ENCODE measurements around the gene LEKR1.

Gene LEKR1

DNA sequence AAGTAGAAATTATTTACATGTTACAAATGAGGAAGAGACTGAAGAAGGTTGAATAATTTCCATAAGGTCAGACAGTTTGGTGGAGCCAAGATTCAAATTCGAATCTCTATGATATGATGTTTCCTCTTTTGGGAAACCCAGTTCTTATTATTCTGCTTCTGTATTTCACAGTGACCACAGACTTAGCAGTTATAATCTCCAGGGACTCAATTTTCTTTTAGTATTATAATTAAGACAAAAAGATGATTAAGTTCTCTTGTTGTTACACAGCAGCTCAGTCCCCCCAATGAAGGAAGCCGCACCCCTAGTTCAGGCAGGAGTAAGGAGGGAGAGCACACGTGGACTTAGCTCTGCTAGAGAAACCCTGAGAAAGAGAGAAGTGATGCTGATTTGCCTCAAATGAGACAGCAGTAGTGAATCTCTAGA lies 203.2 kb downstream of the LEKR1 start:
- Mint-ChIP-seq H3K27ac (no peak overlapping the region), H3K4me1 (ENCODE audit: low read depth) (peaks cover 7% of the 10 kb centered on the region), H3K36me3 (ENCODE audit: low read depth) (no peaks in the 10 kb centered on the region), H3K9me3 (no peaks in the 10 kb centered on the region), H3K4me3 (no peak overlapping the region), H3K27me3 (ENCODE audit: low read depth) (peaks cover 17% of the 10 kb centered on the region)
- no peak for DNase-seq (ENCODE audit: low spot score)

GRCh38 chr3:157030712-157031111 lies 204.6 kb downstream of the LEKR1 start:
- no peaks in the 10 kb centered on the region for H3K9me3 Mint-ChIP-seq
- no peak overlapping the region for H3K27ac Mint-ChIP-seq
- H3K27me3 Mint-ChIP-seq (ENCODE audit: low read depth), result peaks cover 20% of the 10 kb centered on the region
- DNase-seq (ENCODE audit: low spot score), result no peak
- no peaks in the 10 kb centered on the region for H3K36me3 Mint-ChIP-seq (ENCODE audit: low read depth)
- H3K4me3 Mint-ChIP-seq, result no peak overlapping the region
- H3K4me1 Mint-ChIP-seq (ENCODE audit: low read depth), result peaks cover 7% of the 10 kb centered on the region

GRCh38 chr3:157033001-157033400 lies 206.8 kb downstream of the LEKR1 start:
- no peaks in the 10 kb centered on the region for H3K36me3 Mint-ChIP-seq (ENCODE audit: low read depth)
- H3K4me1 Mint-ChIP-seq (ENCODE audit: low read depth), result peaks cover 6% of the 10 kb centered on the region
- no peaks in the 10 kb centered on the region for H3K9me3 Mint-ChIP-seq
- no peak for DNase-seq (ENCODE audit: low spot score)
- peaks cover 37% of the 10 kb centered on the region for H3K27me3 Mint-ChIP-seq (ENCODE audit: low read depth)
- no peak overlapping the region for H3K4me3 Mint-ChIP-seq
- H3K27ac Mint-ChIP-seq, result no peak overlapping the region

GRCh38 chr3:157040456-157040855 lies 214.3 kb downstream of the LEKR1 start:
- H3K4me3 Mint-ChIP-seq, result no peak overlapping the region
- H3K27ac Mint-ChIP-seq, result no peak overlapping the region
- peaks cover 70% of the 10 kb centered on the region for H3K27me3 Mint-ChIP-seq (ENCODE audit: low read depth)
- no peaks in the 10 kb centered on the region for H3K9me3 Mint-ChIP-seq
- DNase-seq (ENCODE audit: low spot score), result no peak
- no peaks in the 10 kb centered on the region for H3K36me3 Mint-ChIP-seq (ENCODE audit: low read depth)
- H3K4me1 Mint-ChIP-seq (ENCODE audit: low read depth), result no peaks in the 10 kb centered on the region

- no peak for DNase-seq (ENCODE audit: low spot score)
- Mint-ChIP-seq H3K27ac (no peak overlapping the region), H3K27me3 (ENCODE audit: low read depth) (peaks cover 65% of the 10 kb centered on the region), H3K4me3 (no peak overlapping the region), H3K36me3 (ENCODE audit: low read depth) (no peaks in the 10 kb centered on the region), H3K4me1 (ENCODE audit: low read depth) (peaks cover 1% of the 10 kb centered on the region), H3K9me3 (no peaks in the 10 kb centered on the region)
These were observed 216.1 kb downstream of the LEKR1 start for GRCh38 chr3:157042226-157042625.

DNA sequence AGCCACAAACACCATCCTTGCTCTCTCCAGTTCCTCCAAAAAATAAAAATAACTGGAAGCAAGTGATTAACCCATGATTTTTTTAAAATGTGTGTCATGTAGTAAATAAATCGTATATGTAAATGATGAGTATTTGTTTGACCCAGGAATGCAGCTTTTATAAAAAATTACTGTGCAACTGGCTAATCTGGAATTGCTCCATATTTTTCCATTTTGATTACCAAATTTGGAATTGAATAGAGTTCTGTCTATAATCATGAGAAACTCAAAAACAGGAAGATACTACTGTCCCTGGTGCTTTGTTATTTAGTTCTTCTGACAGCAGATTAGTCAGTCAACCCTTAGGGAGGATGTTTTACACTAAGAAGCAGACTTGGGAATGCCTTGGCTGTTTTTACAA lies 217.6 kb downstream of the LEKR1 start:
- no peaks in the 10 kb centered on the region for H3K36me3 Mint-ChIP-seq (ENCODE audit: low read depth)
- H3K4me1 Mint-ChIP-seq (ENCODE audit: low read depth), result peaks cover 1% of the 10 kb centered on the region
- peaks cover 61% of the 10 kb centered on the region for H3K27me3 Mint-ChIP-seq (ENCODE audit: low read depth)
- no peak overlapping the region for H3K27ac Mint-ChIP-seq
- H3K4me3 Mint-ChIP-seq, result no peak overlapping the region
- no peak for DNase-seq (ENCODE audit: low spot score)
- no peaks in the 10 kb centered on the region for H3K9me3 Mint-ChIP-seq

DNA sequence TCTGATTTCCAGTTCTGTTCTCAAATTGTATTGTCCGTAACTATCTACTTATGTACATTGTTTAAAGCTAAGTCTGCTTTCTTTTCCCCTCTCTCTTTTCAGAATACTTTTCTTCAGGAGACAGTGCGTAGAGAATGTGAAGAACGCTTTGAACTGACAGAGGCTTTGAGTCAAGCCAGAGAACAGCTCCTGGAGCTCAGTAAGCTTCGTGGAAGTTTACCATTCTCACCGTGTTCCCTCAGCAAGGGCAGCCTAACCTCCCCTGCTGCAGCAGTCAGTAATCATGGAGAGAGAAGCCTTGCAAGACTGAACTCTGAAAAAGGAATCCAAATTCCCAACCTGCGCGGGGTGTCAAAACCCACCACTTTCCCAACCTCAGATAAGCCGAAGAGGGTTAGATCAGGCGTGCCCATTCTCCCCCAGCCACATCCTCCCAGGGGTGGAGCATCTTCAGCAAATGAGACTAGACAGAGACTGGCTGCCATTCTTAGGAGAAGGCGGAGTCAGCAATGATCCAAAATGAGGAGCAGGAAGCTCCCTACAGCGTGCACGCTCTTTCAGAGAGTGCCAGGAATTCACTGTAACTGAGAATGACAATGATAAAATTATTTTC lies 219.2 kb downstream of the LEKR1 start:
- H3K4me1 Mint-ChIP-seq (ENCODE audit: low read depth), result peaks cover 1% of the 10 kb centered on the region
- no peak for DNase-seq (ENCODE audit: low spot score)
- H3K36me3 Mint-ChIP-seq (ENCODE audit: low read depth), result no peaks in the 10 kb centered on the region
- no peak overlapping the region for H3K27ac Mint-ChIP-seq
- H3K4me3 Mint-ChIP-seq, result no peak overlapping the region
- H3K9me3 Mint-ChIP-seq, result no peaks in the 10 kb centered on the region
- H3K27me3 Mint-ChIP-seq (ENCODE audit: low read depth), result peaks cover 64% of the 10 kb centered on the region

- Mint-ChIP-seq H3K4me1 (ENCODE audit: low read depth) (peaks cover 1% of the 10 kb centered on the region), H3K9me3 (no peaks in the 10 kb centered on the region), H3K27ac (no peak overlapping the region), H3K36me3 (ENCODE audit: low read depth) (no peaks in the 10 kb centered on the region), H3K4me3 (no peak overlapping the region), H3K27me3 (ENCODE audit: low read depth) (peaks cover 58% of the 10 kb centered on the region)
- DNase-seq (ENCODE audit: low spot score), result no peak
These were observed 220.4 kb downstream of the LEKR1 start for GRCh38 chr3:157046520-157046919.

GRCh38 chr3:157051055-157051454 lies 224.9 kb downstream of the LEKR1 start:
- H3K36me3 Mint-ChIP-seq (ENCODE audit: low read depth), result no peaks in the 10 kb centered on the region
- no peak overlapping the region for H3K4me3 Mint-ChIP-seq
- peaks cover 35% of the 10 kb centered on the region for H3K27me3 Mint-ChIP-seq (ENCODE audit: low read depth)
- no peak overlapping the region for H3K27ac Mint-ChIP-seq
- no peak for DNase-seq (ENCODE audit: low spot score)
- peaks cover 1% of the 10 kb centered on the region for H3K4me1 Mint-ChIP-seq (ENCODE audit: low read depth)
- H3K9me3 Mint-ChIP-seq, result no peaks in the 10 kb centered on the region

DNA sequence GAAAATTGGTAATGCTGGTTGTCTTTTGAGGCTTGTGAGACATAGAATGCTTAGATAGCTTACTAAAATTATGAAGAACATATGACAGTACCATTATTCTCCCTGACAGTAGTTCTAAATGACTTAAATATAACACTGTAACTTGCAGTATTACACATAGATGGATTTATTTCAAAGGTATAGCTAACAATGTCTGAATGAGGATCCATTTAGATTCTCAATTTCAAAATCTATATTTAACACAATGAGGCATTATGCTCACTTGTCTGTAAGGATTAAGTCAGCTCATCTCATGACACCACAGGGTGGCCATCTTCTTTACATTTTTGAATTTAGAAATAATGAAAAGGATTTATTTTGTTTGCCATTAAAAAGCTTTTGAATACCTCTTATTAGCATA lies 225.4 kb downstream of the LEKR1 start:
- H3K9me3 Mint-ChIP-seq, result no peaks in the 10 kb centered on the region
- H3K27me3 Mint-ChIP-seq (ENCODE audit: low read depth), result peaks cover 35% of the 10 kb centered on the region
- H3K36me3 Mint-ChIP-seq (ENCODE audit: low read depth), result no peaks in the 10 kb centered on the region
- H3K4me1 Mint-ChIP-seq (ENCODE audit: low read depth), result peaks cover 1% of the 10 kb centered on the region
- H3K27ac Mint-ChIP-seq, result no peak overlapping the region
- no peak for DNase-seq (ENCODE audit: low spot score)
- H3K4me3 Mint-ChIP-seq, result no peak overlapping the region

DNA sequence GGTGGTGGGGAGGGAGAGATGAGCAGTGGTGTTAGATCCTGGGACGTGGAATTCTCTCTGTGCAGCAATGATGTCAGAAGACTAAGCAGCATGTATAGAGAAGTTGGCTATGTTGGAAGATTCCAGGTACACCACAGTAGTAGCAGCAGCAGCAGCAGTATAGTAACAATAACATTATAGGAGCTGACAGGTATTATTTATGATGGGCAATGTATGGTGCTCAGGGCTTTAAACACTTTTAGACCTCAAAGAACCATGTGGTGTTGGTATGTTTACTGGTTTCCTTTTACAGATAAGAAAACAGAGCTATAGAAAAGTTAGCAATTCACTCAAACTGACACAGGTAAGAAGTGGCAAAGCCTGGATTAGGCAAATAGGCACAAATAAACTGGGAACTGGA lies 229.9 kb downstream of the LEKR1 start:
- Mint-ChIP-seq H3K9me3 (no peaks in the 10 kb centered on the region), H3K36me3 (ENCODE audit: low read depth) (no peaks in the 10 kb centered on the region), H3K4me1 (ENCODE audit: low read depth) (peaks cover 20% of the 10 kb centered on the region), H3K27me3 (ENCODE audit: low read depth) (peaks cover 23% of the 10 kb centered on the region), H3K27ac (no peak overlapping the region), H3K4me3 (no peak overlapping the region)
- DNase-seq (ENCODE audit: low spot score), result no peak

GRCh38 chr3:157058392-157059071 lies 232.4 kb downstream of the LEKR1 start:
- no peak for DNase-seq (ENCODE audit: low spot score)
- Mint-ChIP-seq H3K36me3 (ENCODE audit: low read depth) (peaks cover 1% of the 10 kb centered on the region), H3K27ac (no peak overlapping the region), H3K9me3 (no peaks in the 10 kb centered on the region), H3K27me3 (ENCODE audit: low read depth) (peaks cover 8% of the 10 kb centered on the region), H3K4me1 (ENCODE audit: low read depth) (peaks cover 20% of the 10 kb centered on the region), H3K4me3 (no peak overlapping the region)

- Mint-ChIP-seq H3K4me3 (no peak overlapping the region), H3K36me3 (ENCODE audit: low read depth) (peaks cover 1% of the 10 kb centered on the region), H3K9me3 (no peaks in the 10 kb centered on the region), H3K27me3 (ENCODE audit: low read depth) (peaks cover 3% of the 10 kb centered on the region), H3K27ac (no peak overlapping the region), H3K4me1 (ENCODE audit: low read depth) (peaks cover 20% of the 10 kb centered on the region)
- no peak for DNase-seq (ENCODE audit: low spot score)
These were observed 233.0 kb downstream of the LEKR1 start for GRCh38 chr3:157059181-157059580.

DNA sequence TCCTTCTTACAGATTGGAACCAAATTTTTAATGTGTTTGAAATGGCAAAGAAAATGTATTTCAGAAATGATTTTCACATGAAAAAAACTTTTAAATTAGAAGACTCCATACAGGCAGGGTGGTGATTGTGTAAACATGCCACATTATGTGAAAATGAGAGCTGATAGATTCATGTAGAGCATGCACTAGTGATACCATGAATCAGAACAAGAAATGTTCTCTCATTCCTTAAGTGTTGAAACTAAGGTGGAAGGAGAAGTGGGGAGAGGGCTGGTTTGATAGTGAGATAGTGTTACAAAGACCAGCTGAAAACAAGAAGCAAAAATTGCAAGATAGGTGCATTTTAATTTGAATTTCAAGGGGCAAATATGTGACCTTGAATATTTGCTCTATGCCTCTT lies 233.5 kb downstream of the LEKR1 start:
- Mint-ChIP-seq H3K27ac (no peak overlapping the region), H3K9me3 (no peaks in the 10 kb centered on the region), H3K27me3 (ENCODE audit: low read depth) (peaks cover 3% of the 10 kb centered on the region), H3K36me3 (ENCODE audit: low read depth) (peaks cover 1% of the 10 kb centered on the region), H3K4me1 (ENCODE audit: low read depth) (peaks cover 20% of the 10 kb centered on the region), H3K4me3 (no peak overlapping the region)
- DNase-seq (ENCODE audit: low spot score), result no peak

GRCh38 chr3:157061265-157061664 lies 235.1 kb downstream of the LEKR1 start:
- no peak overlapping the region for H3K27ac Mint-ChIP-seq
- H3K36me3 Mint-ChIP-seq (ENCODE audit: low read depth), result peaks cover 1% of the 10 kb centered on the region
- H3K4me3 Mint-ChIP-seq, result no peak overlapping the region
- H3K27me3 Mint-ChIP-seq (ENCODE audit: low read depth), result peaks cover 3% of the 10 kb centered on the region
- H3K4me1 Mint-ChIP-seq (ENCODE audit: low read depth), result peaks cover 21% of the 10 kb centered on the region
- DNase-seq (ENCODE audit: low spot score), result no peak
- H3K9me3 Mint-ChIP-seq, result no peaks in the 10 kb centered on the region
